Panc1 (cell line): Measurements from ENCODE around the gene PSMD1. TPM values are rescaled to one million over a fixed set of nuclear protein-coding genes. Genes with fewer than 3 reads are reported as not detected.

ENCODE experiments used
- ATAC-seq: fragments of 200-7000 bp; cut with Tn5 transposase; 2 replicates; pipeline ENCODE4 v1.9.1; 2020; ENCODE audit warnings: mild to moderate bottlenecking, moderate library complexity
- BruUV-seq: library from RNA; stranded (reverse); fragments of 400-500 nt; replicated peaks from 2 replicates; lab custom pipeline; 2021; lab: Mats Ljungman, UMichigan
- CTCF ChIA-PET: fragments of 300-600 bp; sonication (Branson Sonifier 250); formaldehyde crosslinking; loops from one replicate; lab custom pipeline; 2022; ENCODE audit warnings: antibody characterized with exemption; lab: Charles Lee
- POLR2A ChIA-PET: fragments of 300-600 bp; sonication (Branson Sonifier 250); formaldehyde crosslinking; loops from one replicate; lab custom pipeline; 2022; ENCODE audit warnings: antibody characterized with exemption; lab: Charles Lee
- DNase-seq: peaks from one replicate; pipeline ENCODE4 v3.0.0-alpha.2; 2010; ENCODE audit warnings: low read depth, low spot score
- H3K27ac ChIP-seq: 2 replicates; pipeline ENCODE4 v1.5.1; 2011; ENCODE audit warnings: mild to moderate bottlenecking, low read length, inconsistent platforms
- H3K27me3 ChIP-seq: fragments of 200-500 bp; sonication (Bioruptor generic); 2 replicates; pipeline ENCODE4 v1.6.0; 2014; ENCODE audit warnings: low read length, inconsistent platforms; ENCODE audit not compliant: control insufficient read depth, insufficient read depth
- H3K36me3 ChIP-seq: fragments of 200-500 bp; sonication (Bioruptor generic); 2 replicates; pipeline ENCODE4 v1.5.1; 2014; ENCODE audit warnings: inconsistent platforms, mild to moderate bottlenecking, low read length, moderate library complexity; ENCODE audit not compliant: control insufficient read depth, insufficient read depth
- H3K4me1 ChIP-seq: 2 replicates; pipeline ENCODE4 v1.5.1; 2011; ENCODE audit warnings: inconsistent platforms, mild to moderate bottlenecking, low read length, moderate library complexity; ENCODE audit not compliant: control insufficient read depth, insufficient read depth
- H3K4me3 ChIP-seq, 2 experiments: 2 replicates each; pipeline ENCODE4 v1.5.1; 2011 to 2012; ENCODE audit warnings: low read depth in 2 of 2, low read length in 2 of 2, mild to moderate bottlenecking in 2 of 2, inconsistent platforms in 1 of 2, moderate library complexity in 1 of 2
- H3K9me3 ChIP-seq: fragments of 200-500 bp; sonication (Bioruptor generic); 2 replicates; pipeline ENCODE4 v1.5.1; 2014; ENCODE audit warnings: low read depth, mild to moderate bottlenecking, inconsistent platforms, low read length, moderate library complexity; ENCODE audit not compliant: control insufficient read depth, insufficient read depth
- POLR2AphosphoS5 ChIP-seq: IDR thresholded peaks from 2 replicates; pipeline ENCODE4 v1.6.1; 2012; ENCODE audit warnings: mild to moderate bottlenecking, low read depth, low read length, moderate library complexity
- SIN3A ChIP-seq: IDR thresholded peaks from 2 replicates; pipeline ENCODE4 v1.6.1; 2012; ENCODE audit warnings: low read depth, mild to moderate bottlenecking, low read length, moderate library complexity, borderline replicate concordance; ENCODE audit not compliant: insufficient read depth
- TCF7L2 ChIP-seq: IDR thresholded peaks from 2 replicates; pipeline ENCODE4 v1.6.1; 2011; ENCODE audit warnings: mild to moderate bottlenecking, low read depth, low read length, inconsistent platforms
- in situ Hi-C: cut with HindIII; loops from 2 replicates; pipeline ENCODE4 v1.10.0; 2016; ENCODE audit warnings: low sequenced_read_pairs, low pct_unique_long_range_greater_than_20kb
- intact Hi-C: fragments of 100-400 bp; cut with micrococcal nuclease; formaldehyde crosslinking; loops from one replicate; pipeline ENCODE4 v1.10.0; 2022; ENCODE audit not compliant: unreplicated experiment
- total RNA-seq: library from RNA; stranded (reverse); gene quantifications from one replicate; pipeline ENCODE4 v1.2.1, GENCODE V29; 2021; ENCODE audit not compliant: unreplicated experiment
- TF ChIP-seq, protein P1 (sequence below): fragments of 450-650 bp; IDR thresholded peaks from 2 replicates; pipeline ENCODE4 v1.5.1; 2017; ENCODE audit warnings: mild to moderate bottlenecking
- TF ChIP-seq, protein P2 (sequence below), 2 experiments: IDR thresholded peaks; 2 replicates each; pipeline ENCODE4 v1.6.1; 2011 to 2012; ENCODE audit warnings: low read depth in 2 of 2, control low read depth in 1 of 2, low read length in 1 of 2, mild to moderate bottlenecking in 1 of 2, moderate library complexity in 1 of 2; ENCODE audit not compliant: insufficient read depth in 1 of 2

Gene PSMD1
- total RNA-seq, 1 experiment from 2014 or later: 146 TPM

DNA sequence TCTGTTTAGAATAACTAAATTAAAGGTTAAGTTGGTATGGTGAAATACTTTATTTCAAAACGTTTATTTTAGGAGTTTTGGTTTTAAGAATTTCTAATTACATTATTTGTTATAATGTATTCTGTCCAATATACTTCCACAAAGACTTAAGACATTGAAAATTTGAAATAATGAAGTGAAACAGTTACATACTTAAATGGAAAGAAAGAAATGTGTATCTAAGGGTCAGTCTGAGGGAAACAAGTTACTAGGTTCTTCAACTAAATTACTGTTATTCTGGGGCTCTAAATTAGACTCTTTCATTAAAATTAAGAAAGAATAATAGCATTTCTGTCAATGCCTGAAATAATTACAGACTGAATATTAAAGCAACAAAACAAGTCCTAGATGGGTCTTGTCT is 60.5 kb downstream of the PSMD1 start:
- Histone ChIP-seq H3K9me3 (no peaks in the 10 kb centered on the region), H3K36me3 (peaks cover 19% of the 10 kb centered on the region; the same call in 1 of the 2 replicates), H3K27me3 (no peaks in the 10 kb centered on the region), H3K4me3 (no peak overlapping the region), H3K27ac (no peak overlapping the region), H3K4me1 (peaks cover 5% of the 10 kb centered on the region; the same call in 1 of the 2 replicates)
- in situ Hi-C loops (no loop called here), intact Hi-C loops (no loop called here)
- no TSS peak for BruUV-seq
- POLR2A ChIA-PET: interaction anchor here (1.0 kb wide), 1 partner anchor 58 kb away, joined by 3 read pairs; no protein-coding TSS in a partner anchor
- no peak for DNase-seq
- ATAC-seq: no peak
- TF ChIP-seq SIN3A: no peak
- no peak for TF ChIP-seq POLR2AphosphoS5
- TF ChIP-seq TCF7L2: no peak
- TF ChIP-seq, protein P1, sequence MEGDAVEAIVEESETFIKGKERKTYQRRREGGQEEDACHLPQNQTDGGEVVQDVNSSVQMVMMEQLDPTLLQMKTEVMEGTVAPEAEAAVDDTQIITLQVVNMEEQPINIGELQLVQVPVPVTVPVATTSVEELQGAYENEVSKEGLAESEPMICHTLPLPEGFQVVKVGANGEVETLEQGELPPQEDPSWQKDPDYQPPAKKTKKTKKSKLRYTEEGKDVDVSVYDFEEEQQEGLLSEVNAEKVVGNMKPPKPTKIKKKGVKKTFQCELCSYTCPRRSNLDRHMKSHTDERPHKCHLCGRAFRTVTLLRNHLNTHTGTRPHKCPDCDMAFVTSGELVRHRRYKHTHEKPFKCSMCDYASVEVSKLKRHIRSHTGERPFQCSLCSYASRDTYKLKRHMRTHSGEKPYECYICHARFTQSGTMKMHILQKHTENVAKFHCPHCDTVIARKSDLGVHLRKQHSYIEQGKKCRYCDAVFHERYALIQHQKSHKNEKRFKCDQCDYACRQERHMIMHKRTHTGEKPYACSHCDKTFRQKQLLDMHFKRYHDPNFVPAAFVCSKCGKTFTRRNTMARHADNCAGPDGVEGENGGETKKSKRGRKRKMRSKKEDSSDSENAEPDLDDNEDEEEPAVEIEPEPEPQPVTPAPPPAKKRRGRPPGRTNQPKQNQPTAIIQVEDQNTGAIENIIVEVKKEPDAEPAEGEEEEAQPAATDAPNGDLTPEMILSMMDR: no peak
- TF ChIP-seq, protein P2, sequence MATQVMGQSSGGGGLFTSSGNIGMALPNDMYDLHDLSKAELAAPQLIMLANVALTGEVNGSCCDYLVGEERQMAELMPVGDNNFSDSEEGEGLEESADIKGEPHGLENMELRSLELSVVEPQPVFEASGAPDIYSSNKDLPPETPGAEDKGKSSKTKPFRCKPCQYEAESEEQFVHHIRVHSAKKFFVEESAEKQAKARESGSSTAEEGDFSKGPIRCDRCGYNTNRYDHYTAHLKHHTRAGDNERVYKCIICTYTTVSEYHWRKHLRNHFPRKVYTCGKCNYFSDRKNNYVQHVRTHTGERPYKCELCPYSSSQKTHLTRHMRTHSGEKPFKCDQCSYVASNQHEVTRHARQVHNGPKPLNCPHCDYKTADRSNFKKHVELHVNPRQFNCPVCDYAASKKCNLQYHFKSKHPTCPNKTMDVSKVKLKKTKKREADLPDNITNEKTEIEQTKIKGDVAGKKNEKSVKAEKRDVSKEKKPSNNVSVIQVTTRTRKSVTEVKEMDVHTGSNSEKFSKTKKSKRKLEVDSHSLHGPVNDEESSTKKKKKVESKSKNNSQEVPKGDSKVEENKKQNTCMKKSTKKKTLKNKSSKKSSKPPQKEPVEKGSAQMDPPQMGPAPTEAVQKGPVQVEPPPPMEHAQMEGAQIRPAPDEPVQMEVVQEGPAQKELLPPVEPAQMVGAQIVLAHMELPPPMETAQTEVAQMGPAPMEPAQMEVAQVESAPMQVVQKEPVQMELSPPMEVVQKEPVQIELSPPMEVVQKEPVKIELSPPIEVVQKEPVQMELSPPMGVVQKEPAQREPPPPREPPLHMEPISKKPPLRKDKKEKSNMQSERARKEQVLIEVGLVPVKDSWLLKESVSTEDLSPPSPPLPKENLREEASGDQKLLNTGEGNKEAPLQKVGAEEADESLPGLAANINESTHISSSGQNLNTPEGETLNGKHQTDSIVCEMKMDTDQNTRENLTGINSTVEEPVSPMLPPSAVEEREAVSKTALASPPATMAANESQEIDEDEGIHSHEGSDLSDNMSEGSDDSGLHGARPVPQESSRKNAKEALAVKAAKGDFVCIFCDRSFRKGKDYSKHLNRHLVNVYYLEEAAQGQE (IDR thresholded peaks at IDR 0.05; ENCODE audit: insufficient read depth in 1 of 2, low read depth in 2 of 2, low read length in 1 of 2): no peak
- CTCF ChIA-PET: no interaction called here

DNA sequence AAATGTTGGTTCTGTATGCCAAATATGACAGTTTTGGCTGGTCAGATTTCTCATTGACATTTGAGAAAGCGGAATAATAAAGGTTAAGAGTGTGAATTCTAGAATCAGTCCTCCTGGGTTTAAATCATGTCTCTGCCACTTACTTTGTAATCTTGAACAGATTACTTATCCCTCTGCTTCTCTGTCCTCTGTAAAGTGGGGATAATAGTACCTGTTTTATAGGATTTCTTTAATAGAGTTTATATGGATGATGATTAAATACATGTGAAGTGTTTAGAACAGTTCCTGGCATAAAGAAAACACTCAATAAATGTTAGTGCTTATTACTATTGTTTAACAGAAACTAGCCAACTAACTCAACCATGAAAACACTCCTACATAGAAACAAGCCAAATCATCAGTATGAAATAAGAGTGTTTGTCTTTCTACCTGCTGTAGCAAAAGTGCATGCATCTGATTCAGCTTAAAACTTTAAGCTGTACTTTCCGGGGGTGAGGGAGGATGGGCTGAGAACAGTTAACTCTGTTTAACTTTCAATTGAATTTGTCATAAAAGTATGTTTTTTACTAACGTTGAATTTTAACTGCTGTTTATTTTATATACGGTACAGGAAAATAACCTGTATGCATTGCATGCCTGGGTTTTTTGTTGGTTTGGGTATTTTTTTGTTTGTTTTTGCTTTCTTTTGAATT is 61.4 kb downstream of the PSMD1 start:
- no peak overlapping the region for H3K4me3 ChIP-seq
- H3K36me3 ChIP-seq: peaks cover 19% of the 10 kb centered on the region; the same call in 1 of the 2 replicates
- ATAC-seq (peak; percentile 42; the same call in 1 of the 2 replicates), DNase-seq (no peak)
- in situ Hi-C loops: no loop called here
- no peak overlapping the region; the same call in 1 of the 2 replicates for H3K27ac ChIP-seq
- CTCF ChIA-PET: no interaction called here
- TF ChIP-seq TCF7L2: no peak
- TF ChIP-seq POLR2AphosphoS5: no peak
- TF ChIP-seq SIN3A: no peak
- TF ChIP-seq, protein P2 (IDR thresholded peaks at IDR 0.05; ENCODE audit: insufficient read depth in 1 of 2, low read depth in 2 of 2, low read length in 1 of 2): no peak
- POLR2A ChIA-PET: no interaction called here
- intact Hi-C loops: no loop called here
- peaks cover 6% of the 10 kb centered on the region for H3K4me1 ChIP-seq
- no peaks in the 10 kb centered on the region for H3K9me3 ChIP-seq
- no TSS peak for BruUV-seq
- H3K27me3 ChIP-seq: no peaks in the 10 kb centered on the region
